HG02678 (cell line): ENCODE results near the gene CEP57L1.
"Not testable (repeated sequence)": the region's sequence is repeated elsewhere in the genome, so short reads cannot be mapped to it uniquely, and the experiment has no call there.

Experiments used
- ATAC-seq: cut with Tn5 transposase; IDR thresholded peaks from one replicate; pipeline ENCODE4 v1.9.1; 2021; ENCODE audit warnings: mild to moderate bottlenecking, moderate library complexity; ENCODE audit not compliant: unreplicated experiment

CEP57L1 gene

DNA sequence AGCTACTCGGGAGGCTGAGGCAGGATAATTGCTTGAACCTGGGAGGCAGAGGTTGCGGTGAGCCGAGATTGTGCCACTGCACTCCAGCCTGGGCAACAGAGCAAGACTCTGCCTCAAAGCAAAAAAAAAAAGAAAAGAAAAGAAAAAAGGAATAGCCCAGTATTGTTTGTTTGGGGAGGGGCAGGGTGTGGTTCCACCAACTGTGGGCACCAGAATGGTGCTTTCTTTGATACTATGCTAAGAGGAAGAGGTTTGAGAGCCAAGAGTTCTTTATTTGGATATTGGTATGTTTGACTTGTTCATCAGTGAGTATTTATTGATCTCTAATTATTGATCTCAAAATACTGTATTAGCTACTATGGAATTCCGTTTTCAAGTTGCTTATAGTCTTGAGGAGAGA lies 72.3 kb downstream of the CEP57L1 start:
- no peak for ATAC-seq

DNA sequence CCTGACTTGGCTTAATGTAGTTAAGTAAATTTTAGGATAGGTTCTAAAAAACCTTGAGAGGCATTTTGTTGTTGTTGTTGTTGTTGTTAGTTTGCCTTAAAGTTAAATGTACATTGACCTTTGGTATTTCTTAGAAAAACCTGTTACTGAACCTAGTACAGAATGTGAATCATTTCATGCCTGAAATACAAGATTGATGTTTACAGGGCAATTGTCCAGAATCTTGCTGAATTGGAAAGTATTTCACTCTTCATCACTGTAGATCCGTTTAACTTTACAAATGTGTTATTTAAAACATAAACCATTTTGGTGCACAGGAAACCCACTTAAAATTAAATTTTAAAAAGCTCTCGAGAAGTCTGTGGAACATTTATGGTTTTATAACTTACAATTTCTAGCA lies 75.0 kb downstream of the CEP57L1 start:
- ATAC-seq: no peak

DNA sequence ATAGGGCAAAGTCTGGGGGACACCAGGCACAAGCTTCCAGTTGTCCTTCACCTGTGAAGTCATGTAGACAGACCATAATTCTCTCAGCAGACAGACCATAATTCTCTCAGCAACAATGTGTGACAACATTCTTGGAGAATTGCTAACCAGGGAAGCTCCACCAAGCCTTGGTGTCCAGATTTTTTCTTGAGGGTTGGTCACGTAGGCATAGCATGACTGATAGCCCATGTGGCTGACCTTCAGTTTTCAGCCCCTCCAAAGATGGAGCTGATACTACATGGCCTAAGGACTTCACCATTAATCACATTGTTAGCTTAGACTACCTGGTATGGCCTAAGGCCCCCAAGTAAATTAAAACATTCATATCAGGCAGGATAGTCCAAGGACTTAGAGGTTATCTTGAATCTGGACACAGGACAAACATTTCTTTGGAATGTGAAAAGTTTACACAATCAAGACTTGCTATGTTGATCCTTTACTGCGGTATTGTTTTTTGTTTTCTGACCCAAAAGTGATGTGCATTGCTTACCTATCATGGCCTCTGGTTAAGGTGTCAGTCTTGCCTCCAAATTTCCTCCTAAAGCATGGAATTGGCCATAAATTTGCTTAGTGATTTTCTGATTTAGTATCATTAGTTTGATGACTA lies 76.9 kb downstream of the CEP57L1 start:
- ATAC-seq: no peak

DNA sequence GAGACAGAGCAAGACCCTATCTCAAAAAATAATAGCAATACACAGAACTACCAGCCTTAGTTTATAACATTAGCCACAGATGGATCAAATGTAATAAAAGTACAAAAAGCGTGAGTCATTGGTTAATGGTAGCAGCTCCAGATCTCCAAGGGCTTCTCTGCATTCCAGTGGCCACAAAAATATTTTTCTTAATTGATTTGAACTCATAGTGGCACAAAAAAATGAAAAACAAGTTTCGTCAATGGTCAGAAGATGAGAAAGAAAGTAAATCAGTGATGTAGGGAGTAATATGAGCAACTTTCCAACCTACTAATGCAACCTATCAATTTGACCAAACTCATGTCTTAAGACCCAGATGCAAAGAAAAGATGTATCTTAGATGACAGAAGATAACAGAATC lies 79.6 kb downstream of the CEP57L1 start:
- no peak for ATAC-seq

DNA sequence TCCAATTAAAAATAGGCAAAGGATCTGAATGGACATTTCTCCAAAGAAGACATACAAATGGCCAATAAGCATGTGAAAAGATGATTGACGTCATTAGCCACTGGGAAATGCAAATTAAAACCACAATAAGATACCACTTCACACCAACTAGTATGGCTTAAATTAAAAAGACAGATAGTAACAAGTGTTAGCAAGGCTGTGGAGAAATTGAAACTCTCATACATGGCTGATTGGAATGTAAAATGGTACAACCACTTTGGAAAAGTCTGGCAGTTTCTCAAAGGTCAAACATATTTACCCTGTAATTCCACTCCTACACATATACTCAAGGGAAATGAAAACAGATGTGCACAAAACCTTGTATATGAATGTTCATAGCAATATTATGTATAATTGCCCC lies 83.6 kb downstream of the CEP57L1 start:
- no peak for ATAC-seq

DNA sequence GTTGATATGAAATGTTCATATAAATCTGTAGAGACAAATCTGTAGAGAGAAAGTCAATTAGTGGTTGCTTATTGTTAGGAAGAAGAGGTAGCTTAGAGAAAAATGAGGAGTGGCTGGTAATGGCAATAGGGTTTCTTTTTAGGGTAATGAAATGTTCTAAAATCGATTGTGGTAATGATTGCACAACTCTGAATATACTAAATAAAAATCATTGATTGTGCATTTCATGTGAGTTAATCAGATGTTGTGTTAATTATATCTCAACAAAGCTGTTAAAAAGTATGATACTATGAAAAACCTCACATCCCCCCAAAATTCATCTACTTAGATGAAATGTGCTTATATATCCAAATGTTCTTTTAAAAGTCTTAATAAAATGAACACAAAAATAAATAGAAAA lies 84.2 kb downstream of the CEP57L1 start:
- ATAC-seq: no peak

DNA sequence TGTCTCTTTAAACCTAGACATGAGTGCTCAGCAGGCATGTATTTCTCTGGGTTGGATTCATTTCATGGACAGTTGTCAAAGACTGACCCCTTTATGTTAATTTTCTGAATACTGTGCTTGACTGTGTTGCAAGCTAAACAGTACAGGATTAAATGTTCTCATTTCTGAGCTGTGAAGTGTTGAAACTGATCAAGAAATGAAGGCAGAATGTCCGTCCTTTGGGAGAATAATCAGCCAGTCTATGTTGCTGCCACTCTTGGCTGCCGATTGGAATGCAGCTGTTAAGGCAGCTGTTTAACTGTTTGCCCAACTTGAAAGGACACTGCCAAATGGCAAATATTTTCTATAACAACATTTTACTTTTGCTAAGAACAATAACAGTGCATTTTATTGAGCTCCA lies 87.3 kb downstream of the CEP57L1 start:
- no peak for ATAC-seq

DNA sequence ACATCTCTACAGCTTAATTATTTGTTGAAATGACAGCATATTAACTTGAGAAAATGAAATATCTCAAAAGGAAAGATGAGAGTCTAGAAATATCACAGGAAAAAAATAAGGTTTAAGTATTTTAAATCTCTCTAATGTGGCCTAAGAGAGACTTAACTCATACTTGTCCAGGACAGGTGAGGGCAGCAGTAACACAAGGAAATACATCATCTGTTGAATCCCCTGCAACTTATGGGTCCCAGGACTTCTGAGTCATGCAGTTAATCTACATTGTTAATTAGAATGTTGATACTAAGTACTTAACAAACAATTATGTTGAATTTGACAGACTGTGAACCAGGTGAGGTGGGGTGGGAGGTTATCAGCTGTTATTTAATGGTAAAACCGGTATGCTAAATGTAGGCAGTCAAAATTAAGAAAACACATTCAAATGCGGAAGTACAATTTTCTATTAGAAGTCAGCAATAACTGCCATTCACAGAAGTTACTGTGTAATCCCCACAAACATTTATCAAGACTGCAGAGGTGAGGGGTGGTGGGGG lies 87.9 kb downstream of the CEP57L1 start:
- no peak for ATAC-seq

DNA sequence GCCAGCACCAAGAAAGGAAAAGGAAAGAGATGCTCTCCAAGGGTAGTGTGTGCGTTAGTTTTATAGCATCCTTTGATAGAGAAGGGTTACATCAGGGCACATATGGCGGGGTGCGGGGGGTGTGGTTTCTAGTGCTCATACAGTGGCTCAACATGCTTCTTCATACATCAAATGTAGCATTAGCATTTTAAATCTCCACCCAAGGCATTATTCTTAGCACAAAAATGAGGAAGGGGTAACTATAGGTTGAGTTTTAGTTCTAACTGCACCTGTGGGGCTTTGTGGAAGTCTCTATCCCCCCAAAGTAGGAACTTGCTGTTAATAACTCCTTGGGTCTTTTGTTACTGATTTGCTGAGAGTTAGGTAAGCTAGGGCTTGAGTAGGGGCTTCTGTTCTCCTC lies 89.3 kb downstream of the CEP57L1 start:
- ATAC-seq: no peak

DNA sequence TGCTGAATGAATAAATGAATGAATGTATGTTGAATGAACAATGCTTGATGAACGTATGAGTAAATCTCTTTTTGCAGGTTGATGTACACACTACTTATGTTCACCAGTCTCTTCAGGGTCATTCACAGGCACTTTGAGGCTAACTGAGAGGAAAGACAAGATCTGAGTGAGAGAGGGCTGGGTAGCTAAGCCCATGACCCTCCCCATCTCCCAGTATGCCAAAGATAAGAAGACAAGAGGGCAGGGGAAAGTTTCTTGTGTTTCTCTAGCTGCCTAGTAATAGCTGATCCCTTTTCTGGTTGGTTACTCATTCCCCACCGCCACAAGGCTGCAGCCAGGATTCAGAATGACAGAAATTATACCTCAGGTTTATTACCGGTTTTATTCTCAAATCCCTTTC lies 90.7 kb downstream of the CEP57L1 start:
- no peak for ATAC-seq

DNA sequence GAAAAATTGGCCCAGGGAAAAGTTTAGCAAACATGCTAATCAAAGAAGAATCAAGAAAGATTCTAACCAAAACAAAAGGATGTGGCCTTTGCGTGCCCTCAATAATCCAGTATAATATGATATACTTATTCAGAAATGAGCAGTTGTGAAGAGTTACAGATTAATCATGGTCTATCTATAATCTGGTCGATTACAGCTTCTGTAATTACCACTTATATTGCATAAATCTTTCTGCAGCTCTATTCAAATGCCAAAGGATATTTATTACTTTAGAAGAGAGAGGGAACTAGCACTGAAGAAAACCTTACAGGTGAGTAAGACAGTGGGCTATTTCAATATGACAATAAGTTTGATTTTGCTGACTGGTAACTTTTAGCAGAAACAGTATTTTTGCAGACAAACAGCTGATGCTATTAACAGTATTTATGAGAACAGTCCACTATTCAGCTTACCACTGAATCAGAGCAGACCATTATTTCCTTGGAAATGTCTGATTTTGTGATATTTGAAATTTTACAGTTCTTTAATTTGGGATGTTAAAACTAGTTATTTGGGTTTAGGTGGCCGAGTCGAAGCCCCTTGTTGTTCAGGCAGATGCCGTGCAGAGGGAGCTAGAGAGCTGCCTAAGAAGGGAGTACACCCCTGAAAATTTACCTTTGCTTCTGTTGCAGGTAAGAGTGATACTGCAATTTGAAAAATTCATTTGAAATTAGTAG lies 92.2 kb downstream of the CEP57L1 start:
- ATAC-seq: peak; percentile 54

DNA sequence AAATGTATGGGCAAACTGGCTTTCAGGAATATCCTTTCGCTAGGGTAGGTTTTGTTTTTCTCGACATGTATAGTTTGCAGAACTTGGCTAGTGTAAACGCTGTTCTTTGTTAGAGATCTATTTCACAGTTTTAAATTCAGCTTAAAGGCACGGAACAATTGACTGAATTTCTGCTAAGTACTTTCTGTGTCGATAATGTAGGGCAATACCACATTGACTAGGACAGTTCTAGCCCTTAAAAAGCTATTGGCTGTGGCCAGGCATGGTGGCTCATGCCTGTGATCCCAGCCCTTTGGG lies 92.8 kb downstream of the CEP57L1 start:
- no peak for ATAC-seq

DNA sequence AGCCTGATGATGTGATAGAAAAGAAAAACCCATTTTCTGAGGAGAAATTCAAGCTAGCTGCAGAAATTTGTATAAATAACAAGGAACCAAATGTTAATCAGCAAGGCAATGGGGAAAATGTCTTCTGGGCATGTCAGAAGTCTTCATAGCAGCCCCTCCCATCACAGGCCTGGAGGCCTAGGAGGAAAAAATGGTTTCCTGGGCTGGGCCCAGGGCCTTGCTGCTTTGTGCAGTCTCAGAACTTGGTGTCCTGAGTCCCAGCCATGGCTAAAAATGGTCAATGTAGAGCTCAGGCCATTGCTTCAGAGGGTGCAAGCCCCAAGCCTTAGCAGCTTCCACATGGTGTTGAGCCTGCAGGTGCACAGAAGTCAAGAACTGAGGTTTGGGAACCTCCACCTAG lies 96.1 kb downstream of the CEP57L1 start:
- not testable (repeated sequence) for ATAC-seq

DNA sequence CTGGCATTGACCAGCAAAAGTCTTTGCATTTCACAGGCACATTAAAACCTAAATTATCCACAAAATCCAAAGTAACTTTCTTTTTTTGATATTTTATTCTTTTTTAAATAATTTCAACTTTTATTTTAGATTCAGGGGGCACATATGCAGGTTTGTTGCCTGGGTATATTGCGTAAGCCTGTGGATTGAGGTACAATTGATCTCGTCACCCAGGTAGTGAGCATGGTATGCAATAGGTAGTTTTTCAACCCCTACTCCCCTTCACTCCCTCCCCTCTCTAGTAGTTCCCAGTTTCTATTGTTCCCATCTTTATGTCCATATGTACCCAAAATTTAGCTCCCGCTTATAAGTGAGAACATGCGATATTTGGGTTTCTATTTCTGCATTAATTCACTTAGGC lies 97.6 kb downstream of the CEP57L1 start:
- ATAC-seq: no peak

DNA sequence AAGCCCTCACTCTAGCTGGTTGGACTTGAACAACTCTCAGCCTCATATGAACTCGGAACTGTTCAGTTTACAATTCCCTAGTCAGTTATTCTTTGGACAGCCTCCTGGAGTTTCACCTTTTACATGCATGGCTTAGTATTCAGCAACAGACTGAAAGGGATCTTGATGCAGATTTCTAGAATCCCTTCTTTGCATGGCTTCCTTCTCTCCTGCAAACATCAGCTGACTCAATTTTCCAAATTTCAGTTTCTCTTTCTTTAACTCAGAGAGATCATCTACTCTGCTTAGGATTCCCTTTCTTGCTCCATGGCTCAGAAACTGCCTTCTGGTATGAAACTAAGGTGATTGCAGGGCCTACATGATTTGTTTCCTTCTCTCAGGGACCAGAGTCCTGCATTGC lies 99.6 kb downstream of the CEP57L1 start:
- no peak for ATAC-seq

DNA sequence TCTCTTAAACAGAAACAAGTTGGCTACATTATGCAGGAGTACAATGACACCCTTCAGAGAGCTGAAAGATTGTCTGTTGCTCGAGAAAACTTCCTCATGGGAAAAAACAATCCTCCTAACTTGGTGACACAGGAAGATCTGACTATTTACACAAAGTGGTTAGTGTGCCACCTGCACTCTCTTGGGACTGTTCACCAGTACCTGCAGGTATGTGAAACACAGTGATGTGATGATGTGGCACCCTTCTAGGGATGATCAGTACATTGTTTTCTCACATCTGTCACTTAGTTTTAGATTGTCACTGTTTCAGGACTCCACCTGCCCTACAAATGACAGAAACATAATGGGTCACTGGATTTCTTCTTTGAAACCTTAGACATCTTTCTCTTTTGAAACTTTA lies 101.8 kb downstream of the CEP57L1 start:
- ATAC-seq: no peak

DNA sequence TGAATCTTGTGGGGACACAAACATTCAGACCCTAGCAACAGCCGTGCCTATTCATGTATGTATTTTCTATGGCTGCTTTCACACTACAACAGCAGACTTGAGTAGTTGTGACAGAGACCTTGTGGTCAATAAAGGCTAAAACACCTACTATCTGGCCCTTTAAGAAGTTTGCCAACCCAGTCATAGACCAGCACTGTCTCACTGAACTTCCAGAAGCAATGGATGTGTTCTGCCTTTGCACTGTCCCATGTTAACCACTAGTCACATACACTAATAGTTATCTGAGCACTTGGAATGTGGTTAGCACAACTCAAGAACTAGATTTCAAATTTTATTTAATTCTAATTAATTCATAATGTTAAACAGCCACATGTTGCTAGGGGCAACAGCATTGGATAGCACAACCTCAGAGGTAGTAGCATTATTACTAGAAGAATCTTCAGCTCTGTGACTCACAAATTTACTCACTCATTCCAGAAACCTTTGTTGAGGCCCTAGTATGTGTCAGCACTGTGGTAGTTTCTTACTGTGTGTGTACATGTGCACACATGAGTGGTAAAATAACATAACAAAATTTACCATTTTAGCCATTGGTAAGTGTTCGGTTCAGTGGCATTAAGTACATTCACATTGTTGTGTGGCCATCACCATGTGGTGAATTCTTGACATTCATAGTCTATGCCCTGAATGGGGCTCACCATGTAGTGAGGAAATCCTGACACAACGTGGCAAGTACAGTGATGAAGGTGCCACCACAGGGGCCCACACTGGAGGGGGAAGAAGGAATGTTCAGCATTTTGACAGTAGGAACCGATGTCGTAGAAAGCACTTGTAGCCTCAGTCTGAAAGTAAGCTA lies 107.3 kb downstream of the CEP57L1 start:
- ATAC-seq: no peak

DNA sequence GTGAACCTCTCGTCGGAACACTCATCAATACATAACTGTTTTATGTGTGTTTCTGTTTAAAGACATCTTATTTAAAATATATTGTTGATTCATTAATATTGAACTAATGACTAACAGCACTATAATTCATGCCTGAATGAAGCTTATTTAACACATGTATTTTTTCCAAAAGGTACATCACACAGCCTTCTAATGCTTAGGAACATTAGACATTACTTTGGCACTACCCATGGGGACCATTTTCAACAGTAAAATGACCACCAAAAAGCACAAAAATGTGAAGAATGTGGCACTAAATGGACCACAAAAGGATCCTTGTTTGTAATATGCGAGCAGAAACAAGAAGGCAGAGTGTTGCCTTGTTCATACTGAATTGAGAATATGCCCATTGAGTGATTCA lies 109.2 kb downstream of the CEP57L1 start:
- ATAC-seq: no peak

DNA sequence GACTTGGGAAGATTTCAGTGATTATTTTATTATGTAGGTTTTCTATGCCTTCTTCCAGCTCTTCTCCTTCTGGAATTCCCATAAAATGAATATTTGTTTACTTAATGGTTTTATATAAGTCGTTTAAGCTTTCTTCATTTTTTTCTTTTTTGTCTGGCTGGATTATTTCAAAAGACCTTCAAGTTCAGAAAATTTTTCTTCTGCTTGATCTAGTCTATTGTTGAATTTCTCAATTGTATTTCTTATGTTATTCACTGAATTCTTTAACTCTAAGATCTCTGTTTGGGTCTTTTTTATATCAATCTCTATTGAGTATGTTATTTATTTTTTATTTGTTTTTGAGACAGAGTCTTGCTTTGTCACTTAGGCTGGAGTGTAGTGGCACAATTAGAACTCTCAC lies 117.4 kb downstream of the CEP57L1 start:
- no peak for ATAC-seq
